Chondrocyte (in vitro differentiated cells): ENCODE results near the gene CIITA. TPM values are rescaled to one million over a fixed set of nuclear protein-coding genes. Genes with fewer than 3 reads are reported as not detected.

Experiments
- DNase-seq: peaks from one replicate; pipeline ENCODE4 v3.0.0; 2021; ENCODE audit warnings: mixed read lengths, low spot score
- H3K27ac Mint-ChIP-seq: one replicate; pipeline ENCODE4 v1.8.0; 2021; ENCODE audit warnings: mild to moderate bottlenecking, moderate library complexity, mixed read lengths; ENCODE audit not compliant: unreplicated experiment
- H3K27me3 Mint-ChIP-seq: 2 replicates; pipeline ENCODE4 v1.8.0; 2021; ENCODE audit warnings: low read depth, mixed read lengths
- H3K36me3 Mint-ChIP-seq: 2 replicates; pipeline ENCODE4 v1.8.0; 2021; ENCODE audit warnings: low read depth, mixed read lengths
- H3K4me1 Mint-ChIP-seq: 2 replicates; pipeline ENCODE4 v1.8.0; 2021; ENCODE audit warnings: low read depth, mild to moderate bottlenecking, mixed read lengths
- H3K4me3 Mint-ChIP-seq: one replicate; pipeline ENCODE4 v1.8.0; 2021; ENCODE audit warnings: mild to moderate bottlenecking, moderate library complexity, mixed read lengths; ENCODE audit not compliant: unreplicated experiment
- H3K9me3 Mint-ChIP-seq: 2 replicates; pipeline ENCODE4 v1.8.0; 2021; ENCODE audit warnings: low read depth, mixed read lengths
- CTCF ChIP-seq: fragments of 200-600 bp; sonication (generic); IDR thresholded peaks from 2 replicates; pipeline ENCODE4 v1.5.0; 2021; ENCODE audit warnings: antibody characterized with exemption, mild to moderate bottlenecking, moderate library complexity
- total RNA-seq: library from RNA; stranded (reverse); gene quantifications from 3 replicates; pipeline ENCODE4 v1.2.1, GENCODE V29; 2021

CIITA gene
- total RNA-seq, 1 donor from 2014 or later, result not detected

- Mint-ChIP-seq H3K4me3 (no peak overlapping the region), H3K27me3 (no peaks in the 10 kb centered on the region), H3K27ac (no peak overlapping the region), H3K9me3 (no peaks in the 10 kb centered on the region), H3K36me3 (peaks cover 30% of the 10 kb centered on the region), H3K4me1 (peaks cover 2% of the 10 kb centered on the region)
- no peak for DNase-seq
- TF ChIP-seq CTCF, result no peak
These were observed 101.1 kb downstream of the CIITA start for GRCh38 chr16:10978124-10978523.

- TF ChIP-seq CTCF, result no peak
- Mint-ChIP-seq H3K27me3 (no peaks in the 10 kb centered on the region), H3K9me3 (no peaks in the 10 kb centered on the region), H3K27ac (no peak overlapping the region), H3K4me3 (no peak overlapping the region), H3K4me1 (no peaks in the 10 kb centered on the region), H3K36me3 (peaks cover 29% of the 10 kb centered on the region)
- DNase-seq, result no peak
These were observed 102.0 kb downstream of the CIITA start for GRCh38 chr16:10978871-10979446.

GRCh38 chr16:10979717-10980601 lies 103.0 kb downstream of the CIITA start:
- H3K9me3 Mint-ChIP-seq, result no peaks in the 10 kb centered on the region
- TF ChIP-seq CTCF, result no peak
- H3K4me1 Mint-ChIP-seq, result no peaks in the 10 kb centered on the region
- no peak overlapping the region for H3K27ac Mint-ChIP-seq
- H3K27me3 Mint-ChIP-seq, result no peaks in the 10 kb centered on the region
- no peak for DNase-seq
- H3K36me3 Mint-ChIP-seq, result peaks cover 28% of the 10 kb centered on the region
- H3K4me3 Mint-ChIP-seq, result no peak overlapping the region

- H3K36me3 Mint-ChIP-seq, result peaks cover 30% of the 10 kb centered on the region
- H3K27me3 Mint-ChIP-seq, result no peaks in the 10 kb centered on the region
- no peak for DNase-seq
- H3K9me3 Mint-ChIP-seq, result no peaks in the 10 kb centered on the region
- no peak for TF ChIP-seq CTCF
- H3K4me1 Mint-ChIP-seq, result no peaks in the 10 kb centered on the region
- H3K27ac Mint-ChIP-seq, result no peak overlapping the region
- no peak overlapping the region for H3K4me3 Mint-ChIP-seq
These were observed 103.8 kb downstream of the CIITA start for GRCh38 chr16:10980813-10981212.

GRCh38 chr16:10981697-10982216 lies 104.8 kb downstream of the CIITA start:
- Mint-ChIP-seq H3K4me3 (no peak overlapping the region), H3K4me1 (no peaks in the 10 kb centered on the region), H3K27me3 (no peaks in the 10 kb centered on the region), H3K36me3 (peaks cover 34% of the 10 kb centered on the region), H3K9me3 (no peaks in the 10 kb centered on the region), H3K27ac (no peak overlapping the region)
- no peak for DNase-seq
- peak; percentile 63 for TF ChIP-seq CTCF
